ENCODE data around the gene USP6NL.

DNA sequence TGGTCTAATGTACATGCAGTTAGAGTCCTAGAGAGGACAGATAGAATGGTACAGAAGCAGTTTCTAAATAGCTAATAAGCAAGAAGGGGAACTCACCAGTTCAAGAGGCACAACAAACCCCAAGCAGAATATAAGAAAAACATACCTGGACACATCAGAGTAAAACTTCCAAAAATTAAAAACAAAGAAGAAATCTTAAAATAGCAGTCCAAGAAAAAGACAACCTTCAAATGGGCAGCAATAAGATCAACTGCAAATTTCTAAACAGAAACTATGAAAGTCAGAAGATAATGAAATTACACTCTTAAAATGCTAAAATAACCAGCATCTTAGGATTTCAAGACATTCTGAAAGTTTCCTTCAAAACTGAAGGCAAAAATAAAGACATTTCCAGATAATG, 55.9 kb downstream of the USP6NL start:
- TF ChIP-seq, protein P1, sequence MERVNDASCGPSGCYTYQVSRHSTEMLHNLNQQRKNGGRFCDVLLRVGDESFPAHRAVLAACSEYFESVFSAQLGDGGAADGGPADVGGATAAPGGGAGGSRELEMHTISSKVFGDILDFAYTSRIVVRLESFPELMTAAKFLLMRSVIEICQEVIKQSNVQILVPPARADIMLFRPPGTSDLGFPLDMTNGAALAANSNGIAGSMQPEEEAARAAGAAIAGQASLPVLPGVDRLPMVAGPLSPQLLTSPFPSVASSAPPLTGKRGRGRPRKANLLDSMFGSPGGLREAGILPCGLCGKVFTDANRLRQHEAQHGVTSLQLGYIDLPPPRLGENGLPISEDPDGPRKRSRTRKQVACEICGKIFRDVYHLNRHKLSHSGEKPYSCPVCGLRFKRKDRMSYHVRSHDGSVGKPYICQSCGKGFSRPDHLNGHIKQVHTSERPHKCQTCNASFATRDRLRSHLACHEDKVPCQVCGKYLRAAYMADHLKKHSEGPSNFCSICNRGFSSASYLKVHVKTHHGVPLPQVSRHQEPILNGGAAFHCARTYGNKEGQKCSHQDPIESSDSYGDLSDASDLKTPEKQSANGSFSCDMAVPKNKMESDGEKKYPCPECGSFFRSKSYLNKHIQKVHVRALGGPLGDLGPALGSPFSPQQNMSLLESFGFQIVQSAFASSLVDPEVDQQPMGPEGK (CRISPR knock-in tag; IDR thresholded peaks at IDR 0.05), result no peak
- TF ChIP-seq MAX (IDR thresholded peaks at IDR 0.05) (no peak), SP1 (IDR thresholded peaks at IDR 0.05) (no peak), SP1 (CRISPR knock-in tag; IDR thresholded peaks at IDR 0.05) (no peak), PCBP2 (optimal IDR thresholded peaks at IDR 0.05; ENCODE audit: low read depth, low read length, poor library complexity, severe bottlenecking) (no peak)

All from HepG2 (cell line).